NB4 (cell line): Measurements from ENCODE around the gene CNBD2.

Experiments used
- CTCF ChIP-seq: IDR thresholded peaks from one replicate; pipeline ENCODE4 v1.5.1; 2012; ENCODE audit warnings: low read depth, low read length
- MAX ChIP-seq: IDR thresholded peaks from 2 replicates; pipeline ENCODE4 v1.6.1; 2011; ENCODE audit warnings: low read depth, low read length
- MYC ChIP-seq: IDR thresholded peaks from 2 replicates; pipeline ENCODE4 v1.6.1; 2011; ENCODE audit warnings: low read depth, low read length
- POLR2A ChIP-seq: IDR thresholded peaks from 2 replicates; pipeline ENCODE4 v1.6.1; 2011; ENCODE audit warnings: mild to moderate bottlenecking; ENCODE audit not compliant: insufficient read length; ENCODE audit errors: extremely low read depth

- TF ChIP-seq POLR2A (no peak), CTCF (peak; percentile 69), MAX (no peak), MYC (no peak)
Observed at GRCh38 chr20:35947489-35947888, 20.9 kb upstream of the CNBD2 start.
